GM21737 (cell line): ENCODE measurements around the gene CNPY2.
"Not testable (repeated sequence)": the region's sequence is repeated elsewhere in the genome, so short reads cannot be mapped to it uniquely, and the experiment has no call there.

Source experiments
- ATAC-seq: cut with Tn5 transposase; IDR thresholded peaks from one replicate; pipeline ENCODE4 v1.9.1; 2021; ENCODE audit warnings: mild to moderate bottlenecking, moderate library complexity; ENCODE audit not compliant: unreplicated experiment

Gene CNPY2

DNA sequence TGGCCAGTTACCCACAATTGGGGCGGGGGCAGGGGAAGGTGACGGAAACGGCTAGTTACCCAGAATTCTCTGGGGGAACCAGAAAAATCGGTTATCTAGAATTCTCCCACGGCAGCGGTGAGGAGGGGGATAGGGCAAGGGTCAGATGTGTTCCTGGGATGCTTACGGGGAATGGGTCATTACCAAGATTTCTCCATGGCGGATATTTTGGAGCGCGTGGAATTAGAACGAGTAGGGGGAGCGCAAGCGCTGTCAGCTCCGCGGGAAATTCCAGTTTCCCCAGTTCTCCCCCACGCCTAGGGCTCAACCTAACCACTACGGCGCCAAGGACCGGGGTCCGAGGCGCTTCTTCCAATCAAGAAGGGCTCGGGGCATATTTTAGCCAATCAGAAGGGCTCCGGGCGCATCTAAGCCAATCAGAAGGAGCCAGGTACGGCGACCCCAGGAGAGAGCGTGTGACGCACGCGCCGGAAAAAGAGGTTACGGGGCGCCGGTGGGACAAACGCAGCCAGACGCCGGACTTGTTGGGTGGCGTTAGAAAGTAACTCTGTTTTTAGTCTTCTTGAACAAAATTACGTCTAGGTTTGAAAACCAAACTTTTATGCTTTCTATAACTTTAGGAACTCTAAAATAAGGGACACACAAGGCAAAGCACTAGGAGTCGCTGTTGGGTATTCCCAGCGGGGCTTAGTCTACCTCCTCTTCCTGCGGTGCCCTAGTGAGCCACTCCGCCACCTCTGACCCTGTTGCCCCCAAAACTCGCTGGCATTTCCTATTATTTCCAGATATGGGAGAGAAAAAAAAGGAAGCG is 18.1 kb upstream of the CNPY2 start, which contains the start of gene PAN2:
Gene PAN2 (minus strand): TSS at position 322 of the 811 bp plus-strand sequence. CDS start 906 bp downstream, outside the sequence.
- ATAC-seq = peak; percentile 91

DNA sequence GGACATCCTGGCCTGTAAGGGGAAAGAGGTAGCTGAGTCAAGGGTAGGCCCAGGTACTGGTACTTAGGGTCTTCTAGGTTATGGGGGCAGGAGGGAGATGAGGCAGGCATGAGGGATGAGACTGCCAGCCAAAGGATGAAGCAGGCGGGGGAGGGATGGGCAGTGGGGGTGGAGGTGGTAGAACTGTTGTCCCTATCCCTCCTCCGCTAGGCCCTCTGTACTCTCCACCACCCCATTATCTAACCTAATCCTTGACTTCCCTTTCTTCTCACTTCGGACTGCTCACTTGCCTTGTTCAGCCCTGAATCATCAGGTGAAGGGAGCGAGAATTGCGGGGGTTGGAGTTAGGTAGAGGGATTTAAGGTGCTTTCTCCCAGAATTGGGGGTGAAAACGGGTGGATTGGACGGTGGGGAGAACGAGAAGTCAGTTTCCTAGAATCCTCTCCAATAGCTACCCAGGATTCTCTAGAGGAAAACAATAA is 17.4 kb upstream of the CNPY2 start:
- no peak for ATAC-seq

DNA sequence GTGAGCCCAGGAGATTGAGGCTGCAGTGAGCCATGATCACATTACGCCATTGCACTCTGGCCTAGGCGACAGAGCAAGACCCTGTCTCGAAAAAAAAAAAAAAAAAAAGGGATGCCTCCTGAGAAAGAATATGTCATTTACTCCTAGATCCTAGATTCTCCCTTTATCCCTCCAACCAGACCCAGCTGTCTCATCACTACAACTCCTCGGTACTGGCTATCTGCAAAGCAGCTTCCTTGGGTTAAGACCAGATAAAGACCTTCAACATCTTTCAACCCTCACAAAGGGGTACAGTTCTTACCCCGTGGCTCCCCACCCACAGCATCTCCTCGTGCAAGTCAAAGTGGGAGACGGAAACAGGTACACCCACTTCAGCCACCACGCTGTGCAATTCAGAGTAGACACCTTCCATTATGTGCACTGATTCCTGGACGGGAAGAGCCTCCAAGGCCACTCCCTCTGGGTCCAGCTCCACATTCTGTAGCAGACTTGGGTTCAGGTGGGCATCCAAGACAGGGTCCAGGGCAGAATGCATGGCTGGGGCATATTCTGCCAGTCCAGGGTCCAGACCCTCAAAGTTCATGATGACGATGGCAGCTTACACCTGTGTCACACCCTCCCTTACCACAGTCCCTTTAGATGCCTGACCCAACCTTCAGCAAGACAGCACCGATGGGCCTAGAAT is 16.9 kb upstream of the CNPY2 start:
- ATAC-seq = no peak

DNA sequence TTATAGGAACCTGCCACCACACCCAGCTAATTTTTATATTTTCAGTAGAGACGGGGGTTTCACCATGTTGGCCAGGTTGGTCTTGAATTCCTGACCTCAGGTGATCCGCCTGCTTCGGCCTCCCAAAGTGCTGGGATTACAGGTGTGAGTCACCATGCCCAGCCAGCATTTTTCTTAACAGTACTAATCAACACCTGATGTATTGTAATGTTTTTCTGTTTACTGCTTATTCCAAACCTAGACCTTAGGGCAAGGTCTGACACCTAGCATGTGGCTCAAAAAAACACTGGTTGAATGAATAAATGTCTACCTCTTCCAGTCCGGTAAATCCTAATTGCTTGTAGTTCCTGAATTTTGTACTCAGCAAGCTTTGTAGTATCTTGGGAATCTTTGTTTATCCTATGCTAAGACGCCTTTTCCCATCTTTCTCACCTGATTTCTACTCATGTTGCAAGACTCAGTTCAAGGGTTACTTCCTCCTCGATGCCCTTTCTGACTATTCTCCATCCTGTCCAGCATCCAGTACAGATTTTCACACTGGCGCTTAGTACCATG is 15.2 kb upstream of the CNPY2 start:
- no peak for ATAC-seq

DNA sequence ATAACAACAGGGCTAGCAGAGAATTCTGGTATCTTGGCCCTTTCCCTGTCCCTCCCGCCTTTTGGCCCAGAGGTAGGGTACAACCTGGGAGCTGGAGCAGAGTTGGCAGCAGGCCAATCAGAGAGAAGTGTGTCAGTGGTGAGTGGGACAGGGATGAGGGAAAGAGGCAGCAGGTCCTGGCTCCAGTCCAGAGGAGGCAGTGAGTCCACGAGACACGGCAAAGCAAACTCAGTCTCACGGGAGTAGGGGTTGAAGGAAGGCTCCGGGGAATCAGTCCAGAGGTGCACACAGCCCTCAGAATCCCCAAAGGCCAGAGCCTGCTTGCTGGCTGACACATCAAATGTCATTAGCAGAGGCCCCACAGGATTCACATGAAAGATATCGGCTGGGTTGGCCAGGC is 10.7 kb upstream of the CNPY2 start:
- no peak for ATAC-seq

DNA sequence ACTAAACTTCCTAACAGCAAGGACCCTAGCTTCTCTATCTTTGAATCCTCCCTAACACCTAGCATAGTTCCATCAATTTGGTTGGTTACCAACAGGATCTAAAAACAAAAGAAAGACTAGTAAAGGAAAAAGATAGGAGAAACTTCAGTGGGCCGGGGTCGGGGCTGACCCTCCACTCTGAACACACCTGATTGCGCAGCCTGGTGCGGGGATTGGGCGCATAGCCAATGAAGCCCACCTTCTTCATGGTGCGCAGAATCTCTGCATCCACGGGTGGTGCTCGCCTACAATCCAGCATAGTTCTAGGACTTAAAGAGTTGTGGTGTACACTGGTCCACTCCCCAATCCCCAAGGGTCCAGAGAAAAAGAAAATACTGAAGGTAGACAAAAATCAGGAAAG is 10.3 kb upstream of the CNPY2 start:
- ATAC-seq = no peak

DNA sequence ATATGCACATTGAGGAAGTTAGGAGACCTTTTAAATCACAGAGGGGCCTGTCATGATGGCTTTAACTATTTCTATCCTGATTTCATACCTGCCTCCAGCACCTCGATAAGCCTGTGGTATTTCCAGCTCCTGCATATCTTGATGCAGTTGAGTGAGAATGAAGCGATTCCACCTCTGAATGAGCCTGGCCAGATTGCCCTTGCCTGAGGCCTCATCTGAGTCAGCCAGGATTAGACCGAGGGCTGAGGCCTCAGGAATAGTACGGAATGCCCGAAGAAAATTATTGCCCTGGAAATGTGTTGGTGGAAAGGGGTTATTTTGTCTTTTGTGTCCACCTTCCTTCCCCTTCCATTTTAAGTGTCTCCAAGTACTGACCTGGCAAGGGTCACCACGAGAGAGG is 8.4 kb upstream of the CNPY2 start:
- no peak for ATAC-seq

DNA sequence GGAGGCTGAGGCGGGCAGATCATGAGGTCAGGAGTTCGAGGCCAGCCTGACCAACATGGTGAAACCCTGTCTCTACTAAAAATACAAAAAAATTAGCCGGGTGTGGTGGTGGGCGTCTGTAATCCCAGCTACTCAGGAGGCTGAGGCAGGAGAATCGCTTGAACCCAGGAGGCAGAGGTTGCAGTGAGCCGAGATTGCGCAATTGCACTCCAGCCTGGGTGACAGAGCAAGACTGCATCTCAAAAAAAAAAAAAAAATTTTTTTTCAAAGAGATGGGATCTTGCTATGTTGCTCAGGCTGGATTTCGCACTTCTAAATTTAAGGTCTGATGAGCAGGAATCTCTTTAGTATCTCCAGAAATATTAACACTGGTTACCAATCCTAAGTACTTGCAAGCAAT is 5.8 kb upstream of the CNPY2 start:
- ATAC-seq = not testable (repeated sequence)

DNA sequence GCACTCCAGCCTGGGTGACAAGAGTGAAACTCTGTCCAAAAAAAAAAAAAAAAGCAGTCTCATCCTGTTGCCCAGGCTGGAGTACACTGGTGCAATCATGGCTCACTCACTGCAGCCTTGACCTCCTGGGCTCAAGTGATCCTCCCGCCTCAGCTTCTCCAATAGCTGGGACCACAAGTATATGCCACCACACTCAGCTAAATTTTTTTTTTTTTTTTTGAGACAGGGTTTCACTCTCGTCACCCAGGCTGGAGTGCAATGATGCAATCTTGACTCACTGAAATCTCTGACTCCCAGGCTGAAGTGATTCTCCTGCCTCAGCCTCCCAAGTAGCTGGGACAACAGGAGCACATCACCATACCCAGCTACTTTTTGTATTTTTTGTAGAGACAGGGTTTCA is 5.2 kb upstream of the CNPY2 start:
- no peak for ATAC-seq

DNA sequence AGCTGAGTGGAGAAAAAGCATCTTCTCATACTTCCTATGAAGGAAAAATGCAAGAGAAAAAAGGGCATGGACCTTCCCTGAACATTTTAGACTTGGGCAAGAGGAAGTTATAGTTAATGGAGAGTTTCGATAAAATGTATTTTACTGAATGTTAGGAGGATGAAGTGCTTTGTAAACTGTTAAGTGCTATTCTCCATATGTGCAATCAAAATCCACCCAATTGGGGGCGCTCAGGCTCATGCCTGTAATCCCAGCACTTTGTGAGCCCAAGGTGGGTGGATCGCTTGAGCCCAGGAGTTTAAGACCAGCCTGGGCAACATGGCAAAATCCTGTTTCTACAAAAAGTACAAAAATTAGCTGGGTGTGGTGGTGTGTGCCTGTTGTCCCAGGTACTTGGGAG is 1.9 kb upstream of the CNPY2 start:
- no peak for ATAC-seq

DNA sequence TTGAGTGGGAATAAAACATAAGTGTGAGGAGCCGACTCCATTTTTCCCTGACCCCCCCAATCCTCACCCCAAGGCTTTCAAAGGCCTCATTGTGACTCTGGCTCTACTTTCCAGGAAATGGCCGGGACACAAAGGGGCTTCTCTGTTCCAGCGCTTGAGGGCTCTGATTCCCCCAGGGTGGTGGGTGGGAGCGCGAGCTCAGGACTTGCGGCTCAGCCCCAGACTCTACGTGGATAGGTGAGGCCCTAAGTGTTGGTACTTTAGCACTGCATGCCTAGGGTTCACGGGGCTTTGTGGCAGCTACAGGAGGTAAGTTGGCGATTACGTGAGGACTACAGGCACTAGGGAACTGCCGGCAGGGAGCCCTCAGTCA is 553 bp downstream of the CNPY2 start:
- no peak for ATAC-seq

DNA sequence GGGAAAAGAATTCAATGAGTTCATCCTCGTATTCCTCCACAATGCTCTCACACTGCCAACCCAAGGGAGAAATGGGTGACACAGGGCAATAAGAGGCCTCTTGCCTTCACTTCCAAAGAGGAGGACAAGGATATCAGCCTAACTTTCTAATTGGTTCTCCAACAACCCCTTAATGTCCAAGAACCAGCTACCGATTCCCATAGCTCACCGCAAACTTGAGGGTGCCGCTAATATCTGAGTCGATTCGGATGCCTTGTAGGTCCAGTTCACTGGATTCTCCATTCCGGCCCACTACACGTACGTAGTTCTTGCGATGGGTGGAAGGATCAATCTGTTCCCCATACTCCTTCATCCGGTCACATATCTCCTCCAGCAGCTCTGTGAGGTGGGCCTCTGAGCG is 4.8 kb downstream of the CNPY2 start:
- no peak for ATAC-seq

DNA sequence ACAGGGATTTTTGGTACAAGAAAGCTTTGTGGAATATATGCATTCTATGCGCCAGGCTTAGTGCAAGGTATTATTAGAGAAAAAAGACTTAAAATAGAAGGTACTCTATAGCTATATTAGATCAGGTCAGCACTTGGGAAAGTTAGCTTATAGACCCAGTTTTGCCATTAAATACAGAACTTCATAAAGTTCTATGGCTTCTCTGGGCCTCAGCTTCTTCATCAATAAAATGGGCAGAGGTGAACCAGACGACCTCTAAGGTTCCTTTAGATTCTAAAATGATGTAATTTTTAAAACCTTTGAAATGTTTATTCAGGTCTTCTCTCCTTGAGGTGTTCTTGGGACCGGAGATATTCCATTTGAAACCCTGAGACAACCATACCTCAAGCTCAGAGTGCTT is 7.1 kb downstream of the CNPY2 start:
- ATAC-seq = no peak

DNA sequence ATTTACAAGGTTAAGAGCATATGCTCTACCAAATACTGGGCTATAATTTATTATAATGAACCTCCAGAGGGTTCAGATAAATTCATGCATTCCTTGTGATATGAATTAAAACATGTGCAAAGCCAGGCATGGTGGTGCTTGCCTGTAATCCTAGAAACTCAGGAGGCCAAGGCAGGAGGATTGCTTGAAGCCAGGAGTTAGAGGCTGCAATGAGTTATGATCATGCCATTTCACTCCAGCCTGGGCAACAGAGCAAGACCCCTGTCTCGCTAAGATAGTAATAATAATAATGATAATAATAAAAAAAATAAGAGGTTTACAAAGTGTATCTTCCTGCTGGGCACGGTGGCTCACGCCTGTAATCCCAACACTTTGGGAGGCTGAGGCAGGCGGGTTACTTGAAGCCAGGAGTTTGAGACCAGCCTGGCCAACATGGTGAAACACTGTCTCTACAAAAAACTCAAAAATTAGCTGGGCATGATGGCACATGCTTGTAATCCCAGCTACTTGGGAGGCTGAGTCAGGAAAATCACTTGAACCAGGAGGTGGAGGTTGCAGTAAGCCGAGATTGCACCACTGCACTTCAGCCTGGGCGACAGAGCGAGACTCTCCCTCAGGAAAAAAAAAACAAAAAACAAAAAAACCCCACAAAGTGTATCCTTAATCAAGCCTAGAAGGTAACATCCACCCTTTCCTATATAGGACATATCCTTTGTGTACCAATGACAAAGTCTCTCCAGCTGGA is 8.4 kb downstream of the CNPY2 start:
- no peak for ATAC-seq

DNA sequence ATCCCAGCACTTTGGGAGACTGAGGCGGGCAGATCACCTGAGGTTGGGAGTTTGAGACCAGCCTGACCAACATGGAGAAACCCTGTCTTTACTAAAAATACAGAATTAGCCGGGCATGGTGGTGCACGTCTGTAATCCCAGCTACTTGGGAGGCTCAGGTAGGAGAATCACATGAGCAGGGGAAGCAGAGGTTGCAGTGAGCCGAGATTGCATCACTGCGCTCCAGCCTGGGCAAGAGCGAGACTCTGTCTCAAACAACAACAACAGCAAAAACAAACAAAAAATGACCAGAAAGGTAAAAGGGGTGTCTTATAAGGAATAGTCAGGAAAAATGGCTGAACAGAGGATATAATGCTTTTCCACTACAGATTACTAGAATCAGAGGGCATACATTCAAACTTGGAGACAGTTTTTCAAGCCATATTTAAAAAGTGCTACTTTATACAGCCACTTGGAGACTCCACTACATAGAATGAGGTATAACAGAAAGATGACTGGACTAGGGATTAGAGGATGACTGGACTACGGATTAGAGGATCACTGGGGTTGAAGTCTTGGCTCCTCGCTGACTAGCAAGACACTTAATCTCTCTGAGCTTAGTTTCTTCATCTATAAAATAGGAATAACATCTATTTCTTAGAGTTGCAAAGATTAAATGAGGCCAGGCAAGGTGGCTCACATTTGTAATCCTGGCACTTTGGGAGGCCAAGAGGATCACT is 10.8 kb downstream of the CNPY2 start:
- no peak for ATAC-seq

DNA sequence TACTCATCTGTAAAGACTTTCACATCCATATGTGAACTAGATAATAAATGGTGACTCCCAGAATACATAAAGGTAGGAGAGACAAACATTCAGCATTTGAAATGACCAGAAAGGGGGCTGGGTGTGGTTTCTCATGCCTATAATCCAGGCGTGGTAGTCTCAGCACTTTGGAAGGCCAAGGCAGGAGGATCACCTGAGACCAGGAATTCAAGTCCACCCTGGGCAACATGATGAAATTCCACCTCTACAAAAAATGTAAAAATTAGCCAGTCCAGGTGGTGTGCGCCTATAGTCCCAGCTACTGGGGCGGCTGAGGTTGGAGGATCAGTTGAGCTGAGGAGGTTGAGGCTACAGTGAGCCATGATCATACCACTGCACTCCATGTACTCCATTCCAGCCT is 11.5 kb downstream of the CNPY2 start:
- ATAC-seq = no peak

DNA sequence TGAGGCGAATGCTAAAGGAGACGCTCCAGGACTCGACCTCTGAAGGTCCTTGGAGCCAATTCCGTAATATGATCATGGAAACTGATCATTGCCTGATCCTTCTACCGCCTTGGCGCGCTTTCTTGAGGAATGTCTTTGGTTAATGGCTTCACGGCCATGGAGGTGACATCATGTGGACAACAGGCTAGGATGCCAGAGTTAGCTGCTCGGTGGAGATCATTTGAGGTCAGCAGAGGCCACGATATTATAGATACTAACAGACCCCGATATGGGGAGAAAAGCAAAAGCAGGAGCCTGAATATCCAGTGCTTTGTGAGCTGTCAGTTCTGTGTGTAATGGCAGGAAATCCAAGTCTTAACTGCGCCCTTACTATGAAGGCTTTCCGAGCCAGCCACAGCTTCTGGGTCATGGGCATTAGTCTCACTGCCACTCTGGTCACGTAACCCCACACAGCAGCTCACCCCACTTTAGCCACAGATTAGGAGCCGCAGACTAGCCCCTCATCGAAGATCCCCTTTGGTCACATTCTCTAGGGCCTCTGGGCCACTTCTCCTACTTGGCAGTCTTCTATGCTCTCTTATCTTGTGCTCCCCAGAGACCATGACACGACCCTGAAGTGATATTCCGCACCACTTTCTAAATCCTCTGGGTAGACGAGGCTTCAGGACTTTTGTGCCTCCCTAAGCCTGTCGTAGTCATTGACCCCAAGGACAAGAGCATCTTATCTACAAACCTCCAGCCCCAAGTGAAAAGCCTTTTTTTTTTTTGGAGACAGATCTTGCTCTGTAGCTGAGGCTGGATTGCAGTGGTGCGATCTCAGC is 14.9 kb downstream of the CNPY2 start:
- no peak for ATAC-seq

DNA sequence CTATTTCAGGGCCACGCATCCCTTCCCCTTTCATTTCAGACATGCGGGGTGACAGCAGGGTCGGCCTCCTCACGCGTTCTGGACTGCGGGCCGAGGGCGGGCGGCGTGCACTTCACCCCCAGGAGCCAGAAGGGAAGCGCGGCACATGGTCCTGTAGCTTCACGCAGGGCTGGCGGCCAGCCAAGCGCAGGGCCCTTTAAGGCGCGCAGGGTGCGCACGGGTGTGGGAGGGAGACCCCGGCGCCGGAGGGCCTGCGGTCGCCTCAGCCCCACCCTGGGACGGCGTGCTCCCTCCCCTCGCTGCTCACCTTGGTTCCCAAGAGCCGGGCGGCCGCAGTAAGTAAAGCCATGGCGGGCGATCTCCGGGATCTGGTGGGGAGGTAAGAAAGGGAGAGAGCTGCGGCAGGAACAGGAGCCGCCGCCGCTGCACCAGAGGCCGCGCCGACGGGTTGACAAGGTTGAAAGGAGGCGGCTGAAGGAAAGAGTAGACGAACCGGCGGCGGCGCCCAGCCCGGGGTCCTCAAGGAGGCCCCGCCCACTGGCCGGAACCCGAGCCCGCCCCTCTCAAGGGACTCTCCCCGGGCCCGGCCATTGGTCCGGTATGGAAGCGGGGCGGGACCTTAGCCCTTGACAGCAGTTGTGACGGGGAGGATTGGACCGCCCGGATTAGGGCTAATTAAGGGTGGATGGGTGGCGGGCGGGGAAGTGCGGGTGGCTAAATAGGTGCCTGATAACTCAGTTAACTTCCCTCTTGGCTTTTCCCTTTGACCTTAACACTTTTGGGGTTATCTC is 15.7 kb downstream of the CNPY2 start, which contains the start of gene CS:
Gene CS (minus strand): TSS at position 478 of the 791 bp plus-strand sequence. CDS start 129 bp downstream, at position 349.
- peak; percentile 90 for ATAC-seq

DNA sequence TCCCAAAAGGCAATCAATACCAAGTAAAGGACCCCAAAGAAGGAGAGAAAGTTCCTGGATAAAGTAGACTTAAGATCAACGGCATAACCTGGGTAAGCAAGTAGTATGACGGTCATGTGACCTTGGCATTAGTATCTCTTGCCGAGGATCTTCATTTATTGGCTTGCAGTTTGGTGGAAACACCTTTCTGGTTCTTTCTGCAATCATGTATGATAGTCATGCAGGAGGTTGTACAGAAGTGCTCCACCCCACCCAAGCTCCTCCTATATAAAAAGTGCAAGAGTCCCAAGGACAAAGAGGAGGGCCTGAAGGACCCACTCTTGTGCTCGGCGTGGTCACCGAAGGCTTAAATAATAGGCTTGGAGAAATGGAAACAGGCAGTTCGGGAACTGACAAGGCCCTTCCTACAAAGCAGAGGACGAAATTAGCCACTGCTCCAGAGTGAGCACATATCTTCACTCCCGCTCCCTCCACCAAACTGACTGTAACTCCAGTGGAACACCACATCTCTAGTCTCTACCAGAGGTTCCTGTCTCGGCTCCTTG is 16.4 kb downstream of the CNPY2 start:
- no peak for ATAC-seq
